ENCODE results near the gene REEP5. TPM values are rescaled to one million over a fixed set of nuclear protein-coding genes. Genes with fewer than 3 reads are reported as not detected.
A peak's percentile ranks its signal among the peaks of the same experiment; 100 is the strongest.

REEP5 gene
- total and polyA plus RNA-seq, 2 of the 13 experiments (the other 11 are each of a cell fraction or from before 2014, with no cell fraction given): 49.4 to 239 TPM

DNA sequence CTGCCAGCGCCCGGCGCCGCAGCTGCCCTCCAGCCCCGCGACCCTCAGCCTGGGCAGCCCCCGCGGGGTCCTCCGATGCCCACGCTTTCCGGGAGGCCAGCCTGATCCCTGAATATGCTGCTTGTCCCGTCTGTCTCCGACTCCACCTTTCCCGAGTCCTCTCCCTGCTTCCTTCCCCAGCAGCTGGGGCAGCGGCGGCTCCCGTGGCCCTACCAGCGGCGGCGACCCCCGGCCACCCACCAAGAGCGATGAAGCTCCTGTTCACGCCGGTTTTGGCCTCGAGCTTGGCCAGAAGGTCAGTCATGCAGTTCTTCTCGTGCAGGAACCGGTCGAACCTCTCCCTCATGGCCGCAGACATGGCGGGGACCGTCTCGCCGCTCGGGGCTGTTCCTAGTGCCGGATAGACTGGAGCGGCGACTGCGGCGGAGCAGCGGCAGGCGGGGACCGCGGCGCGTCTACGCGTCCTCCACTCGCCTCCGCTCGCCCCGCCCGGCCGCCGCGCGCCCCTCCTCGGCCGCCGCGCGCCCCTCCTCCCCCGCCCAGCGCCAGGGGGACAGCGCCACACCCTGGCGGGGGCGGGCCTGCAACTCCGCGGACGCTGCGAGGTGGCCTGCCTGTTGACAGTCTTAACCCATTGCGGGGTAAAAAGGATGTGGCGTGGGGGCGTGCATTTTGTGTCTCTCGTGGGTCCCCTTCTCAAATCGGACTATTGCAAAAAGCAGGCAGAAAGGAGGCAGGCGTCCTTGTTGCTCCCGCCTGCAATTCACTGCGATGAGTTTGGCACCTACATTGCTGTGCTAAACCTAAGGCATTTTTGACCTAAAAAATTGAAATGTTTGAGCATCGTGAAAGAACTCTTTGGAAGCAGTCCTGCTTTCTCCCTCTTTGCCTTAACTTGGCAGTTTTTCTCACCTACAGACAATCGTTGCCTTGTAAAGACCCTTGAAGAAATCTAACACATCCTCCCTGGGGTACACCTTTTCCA, at the start of gene REEP5 (continued):
- TF ChIP-seq NR0B2 (CRISPR knock-in tag; IDR thresholded peaks at IDR 0.05) (peak; percentile 79), SIN3B (IDR thresholded peaks at IDR 0.05; ENCODE audit: low read length) (0 out of 2 replicates have a peak, but pooled peaks have one; percentile 11), ZFY (CRISPR knock-in tag; IDR thresholded peaks at IDR 0.05) (peak; percentile 42; the same call in 1 of the 2 replicates), WIZ (CRISPR knock-in tag; IDR thresholded peaks at IDR 0.05) (0 out of 2 replicates have a peak, but pooled peaks have one; percentile 32), ZNF768 (CRISPR knock-in tag; IDR thresholded peaks at IDR 0.05) (peak; percentile 39; the same call in 1 of the 2 replicates), DMAP1 (CRISPR knock-in tag; IDR thresholded peaks at IDR 0.05) (peak; percentile 65; the same call in 1 of the 2 replicates), GLMP (CRISPR knock-in tag; IDR thresholded peaks at IDR 0.05; ENCODE audit: borderline replicate concordance) (no peak), HMGA1 (CRISPR knock-in tag; conservative IDR thresholded peaks at IDR 0.05) (no peak), POGZ (CRISPR knock-in tag; IDR thresholded peaks at IDR 0.05) (peak; percentile 29; the same call in 1 of the 2 replicates), ZNF761 (CRISPR knock-in tag; conservative IDR thresholded peaks at IDR 0.05) (peak; percentile 56; the same call in 1 of the 2 replicates), THAP11 (CRISPR knock-in tag; IDR thresholded peaks at IDR 0.05) (peak; percentile 55), PAX8 (CRISPR knock-in tag; IDR thresholded peaks at IDR 0.05; ENCODE audit: borderline replicate concordance) (0 out of 2 replicates have a peak, but pooled peaks have one; percentile 16), ZNF709 (CRISPR knock-in tag; IDR thresholded peaks at IDR 0.05) (peak; percentile 85), TRIM24 (CRISPR knock-in tag; IDR thresholded peaks at IDR 0.05) (no peak), ZZZ3 (CRISPR knock-in tag; IDR thresholded peaks at IDR 0.05; ENCODE audit: borderline replicate concordance) (no peak), NBN (conservative IDR thresholded peaks at IDR 0.05) (no peak), MEIS1 (CRISPR knock-in tag; IDR thresholded peaks at IDR 0.05; ENCODE audit: borderline replicate concordance) (0 out of 2 replicates have a peak, but pooled peaks have one; percentile 26), ZFX (CRISPR knock-in tag; IDR thresholded peaks at IDR 0.05; ENCODE audit: low read depth) (peak; percentile 15; the same call in 1 of the 2 replicates)
- TF ChIP-seq, protein P1, sequence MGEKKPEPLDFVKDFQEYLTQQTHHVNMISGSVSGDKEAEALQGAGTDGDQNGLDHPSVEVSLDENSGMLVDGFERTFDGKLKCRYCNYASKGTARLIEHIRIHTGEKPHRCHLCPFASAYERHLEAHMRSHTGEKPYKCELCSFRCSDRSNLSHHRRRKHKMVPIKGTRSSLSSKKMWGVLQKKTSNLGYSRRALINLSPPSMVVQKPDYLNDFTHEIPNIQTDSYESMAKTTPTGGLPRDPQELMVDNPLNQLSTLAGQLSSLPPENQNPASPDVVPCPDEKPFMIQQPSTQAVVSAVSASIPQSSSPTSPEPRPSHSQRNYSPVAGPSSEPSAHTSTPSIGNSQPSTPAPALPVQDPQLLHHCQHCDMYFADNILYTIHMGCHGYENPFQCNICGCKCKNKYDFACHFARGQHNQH (CRISPR knock-in tag; IDR thresholded peaks at IDR 0.05): peak; percentile 41; the same call in 1 of the 2 replicates
- TF ChIP-seq, protein P2, sequence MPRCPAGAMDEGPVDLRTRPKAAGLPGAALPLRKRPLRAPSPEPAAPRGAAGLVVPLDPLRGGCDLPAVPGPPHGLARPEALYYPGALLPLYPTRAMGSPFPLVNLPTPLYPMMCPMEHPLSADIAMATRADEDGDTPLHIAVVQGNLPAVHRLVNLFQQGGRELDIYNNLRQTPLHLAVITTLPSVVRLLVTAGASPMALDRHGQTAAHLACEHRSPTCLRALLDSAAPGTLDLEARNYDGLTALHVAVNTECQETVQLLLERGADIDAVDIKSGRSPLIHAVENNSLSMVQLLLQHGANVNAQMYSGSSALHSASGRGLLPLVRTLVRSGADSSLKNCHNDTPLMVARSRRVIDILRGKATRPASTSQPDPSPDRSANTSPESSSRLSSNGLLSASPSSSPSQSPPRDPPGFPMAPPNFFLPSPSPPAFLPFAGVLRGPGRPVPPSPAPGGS (CRISPR knock-in tag; IDR thresholded peaks at IDR 0.05): peak; percentile 57; the same call in 1 of the 2 replicates
- TF ChIP-seq, protein P3, sequence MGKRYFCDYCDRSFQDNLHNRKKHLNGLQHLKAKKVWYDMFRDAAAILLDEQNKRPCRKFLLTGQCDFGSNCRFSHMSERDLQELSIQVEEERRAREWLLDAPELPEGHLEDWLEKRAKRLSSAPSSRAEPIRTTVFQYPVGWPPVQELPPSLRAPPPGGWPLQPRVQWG (CRISPR knock-in tag; IDR thresholded peaks at IDR 0.05; ENCODE audit: borderline replicate concordance, low read depth): no peak
- TF ChIP-seq, protein P4, sequence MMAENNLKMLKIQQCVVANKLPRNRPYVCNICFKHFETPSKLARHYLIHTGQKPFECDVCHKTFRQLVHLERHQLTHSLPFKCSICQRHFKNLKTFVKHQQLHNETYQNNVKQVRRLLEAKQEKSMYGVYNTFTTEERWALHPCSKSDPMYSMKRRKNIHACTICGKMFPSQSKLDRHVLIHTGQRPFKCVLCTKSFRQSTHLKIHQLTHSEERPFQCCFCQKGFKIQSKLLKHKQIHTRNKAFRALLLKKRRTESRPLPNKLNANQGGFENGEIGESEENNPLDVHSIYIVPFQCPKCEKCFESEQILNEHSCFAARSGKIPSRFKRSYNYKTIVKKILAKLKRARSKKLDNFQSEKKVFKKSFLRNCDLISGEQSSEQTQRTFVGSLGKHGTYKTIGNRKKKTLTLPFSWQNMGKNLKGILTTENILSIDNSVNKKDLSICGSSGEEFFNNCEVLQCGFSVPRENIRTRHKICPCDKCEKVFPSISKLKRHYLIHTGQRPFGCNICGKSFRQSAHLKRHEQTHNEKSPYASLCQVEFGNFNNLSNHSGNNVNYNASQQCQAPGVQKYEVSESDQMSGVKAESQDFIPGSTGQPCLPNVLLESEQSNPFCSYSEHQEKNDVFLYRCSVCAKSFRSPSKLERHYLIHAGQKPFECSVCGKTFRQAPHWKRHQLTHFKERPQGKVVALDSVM (CRISPR knock-in tag; IDR thresholded peaks at IDR 0.05): no peak; the same call in 1 of the 2 replicates
